CD4-positive, alpha-beta T cell treated with Interleukin-2 at 100 ng/mL for 4 hours (primary cell): Measurements from ENCODE around the gene APC2.
A peak's percentile ranks its signal among the peaks of the same experiment; 100 is the strongest.
"Not testable (repeated sequence)": the region's sequence is repeated elsewhere in the genome, so short reads cannot be mapped to it uniquely, and the experiment has no call there.

Source experiments
- DNase-seq: peaks from one replicate; pipeline ENCODE4 v3.0.0-alpha.2; 2020; ENCODE audit warnings: low spot score

The APC2 gene

DNA sequence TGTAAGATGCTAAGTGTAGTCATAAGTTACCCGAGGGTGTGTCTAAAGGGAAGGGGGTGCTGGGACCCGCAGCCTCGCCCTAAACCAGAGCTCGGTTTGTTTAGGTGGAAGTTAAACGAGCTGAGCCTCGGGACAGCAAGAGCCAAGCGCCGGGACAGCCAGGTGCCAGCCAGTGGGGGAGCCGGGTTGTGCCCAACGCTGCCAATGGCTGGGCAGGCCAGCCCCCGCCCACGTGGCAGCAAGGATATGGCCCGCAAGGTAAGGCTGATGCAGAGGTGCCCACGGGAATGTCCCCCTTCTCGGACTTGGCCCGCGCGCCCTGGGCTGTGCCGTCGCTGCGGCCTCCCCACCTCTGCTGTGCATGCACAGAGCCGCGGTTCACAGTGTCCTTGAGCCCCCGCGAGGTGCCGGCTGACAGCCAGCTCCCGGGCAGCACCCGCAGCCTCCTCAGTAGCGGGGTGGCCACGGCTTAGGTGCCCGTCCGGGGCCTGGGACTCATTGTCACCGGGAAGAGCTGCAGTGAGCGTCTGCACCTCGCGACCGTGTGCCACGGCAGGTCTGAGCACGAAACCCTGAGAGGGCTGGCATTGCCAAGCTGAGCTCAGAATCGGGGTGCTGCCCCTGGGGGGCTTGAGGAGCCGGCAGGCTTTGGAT, 21.1 kb upstream of the APC2 start:
- DNase-seq, result no peak

- no peak for DNase-seq
Measured at GRCh38 chr19:1429750-1430149, 20.2 kb upstream of the APC2 start.

DNA sequence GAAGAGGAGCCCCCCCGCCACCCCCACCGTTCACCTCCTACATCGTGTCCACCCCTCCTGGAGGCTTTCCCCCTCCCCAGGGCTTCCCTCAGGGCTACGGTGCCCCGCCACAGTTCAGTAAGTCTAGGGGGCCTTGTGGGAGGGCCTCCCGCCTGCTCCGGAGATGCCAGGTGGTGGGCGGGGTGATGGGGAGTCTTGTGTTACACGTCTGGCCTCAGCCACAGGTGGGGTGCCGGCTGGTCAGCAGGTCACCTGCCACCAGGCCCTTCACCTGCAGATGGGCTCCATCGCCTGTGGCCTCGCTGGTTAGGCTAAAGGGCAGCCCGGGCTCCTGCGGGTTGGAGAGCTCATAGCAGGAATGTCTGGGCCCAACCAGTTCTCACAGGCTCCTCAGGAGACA, 19.7 kb upstream of the APC2 start:
- DNase-seq, result no peak

DNA sequence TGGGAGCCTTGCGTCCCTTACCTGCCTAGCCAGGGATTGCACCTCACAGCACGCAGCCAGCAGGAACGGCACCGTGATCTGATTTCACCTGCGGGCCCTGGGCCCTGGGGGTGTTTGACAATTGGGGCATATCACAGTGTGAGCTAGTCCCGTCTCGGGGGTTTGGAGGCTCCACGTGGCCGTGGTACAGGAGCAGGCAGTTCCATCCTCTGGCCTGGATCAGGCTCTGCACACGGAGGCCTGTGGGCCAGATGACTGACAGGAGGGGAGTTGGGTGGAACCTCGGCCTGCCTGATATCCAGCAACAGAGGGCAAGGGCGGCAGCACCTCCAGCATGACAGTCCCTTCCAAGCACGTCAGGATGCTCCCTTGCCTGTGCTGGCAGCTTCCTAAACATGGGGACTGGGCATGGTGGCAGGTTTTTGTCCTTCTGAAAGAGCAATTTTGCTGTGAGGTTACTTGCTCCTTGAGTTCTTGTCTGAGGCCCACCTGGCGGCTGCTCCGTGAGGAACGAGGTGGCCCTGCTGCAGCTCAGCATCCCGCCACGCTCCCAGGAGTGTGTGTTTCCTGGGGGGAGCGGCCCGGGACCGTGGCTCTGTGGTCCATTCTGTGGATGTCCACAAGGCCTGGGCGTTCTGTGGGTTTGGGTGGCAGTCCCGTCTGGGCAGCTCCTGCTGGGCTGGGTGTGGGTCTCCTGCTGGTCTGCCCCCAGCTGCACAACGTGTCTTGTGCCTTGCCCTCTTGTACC, 18.0 kb upstream of the APC2 start:
- no peak for DNase-seq

- no peak for DNase-seq
Measured at GRCh38 chr19:1432507-1432887, 17.4 kb upstream of the APC2 start.

DNA sequence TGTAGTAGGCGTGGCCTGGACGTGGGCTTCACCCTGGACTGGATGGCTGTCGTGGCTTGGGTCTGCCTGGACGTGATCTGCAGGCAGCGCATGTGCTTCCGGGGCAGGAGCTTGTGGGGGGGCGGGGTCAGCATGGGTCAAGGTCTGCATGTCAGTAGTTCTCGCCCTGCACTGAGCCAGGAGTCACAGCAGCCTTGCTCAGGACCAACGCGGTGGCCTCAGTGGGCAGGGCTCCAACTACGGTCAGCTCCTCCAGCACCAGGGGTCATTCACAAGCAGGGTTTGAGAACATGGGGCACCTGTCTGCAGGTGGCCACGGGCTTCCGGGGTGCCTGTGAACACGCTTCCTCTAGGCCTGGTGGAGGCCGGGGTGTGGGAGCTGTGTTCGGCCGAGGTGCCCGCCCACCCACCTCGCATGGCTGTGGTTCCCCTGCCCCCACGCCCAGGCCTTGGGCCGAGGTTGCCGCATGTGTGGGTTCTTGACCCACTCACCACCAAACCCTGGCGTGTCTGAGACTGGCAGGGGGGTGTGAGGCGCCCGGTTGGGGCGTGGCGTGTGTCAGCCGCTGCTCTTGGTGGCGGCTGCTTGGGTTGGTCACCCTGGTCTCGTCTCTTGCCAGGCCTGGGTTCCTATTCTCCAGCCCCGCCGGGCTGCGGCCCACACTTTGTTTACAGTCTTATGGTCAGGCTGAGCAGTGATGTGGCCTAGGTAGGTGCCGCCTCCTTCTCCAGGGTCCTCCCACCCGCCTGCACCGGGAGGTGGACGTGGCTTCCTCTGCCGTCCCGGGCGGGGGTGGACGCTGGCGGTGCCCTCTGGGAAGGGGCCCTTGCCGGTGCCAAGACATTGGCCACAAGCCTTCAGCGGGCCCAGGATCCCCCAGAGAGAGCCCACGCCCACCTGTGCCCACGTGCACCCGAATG, 16.5 kb upstream of the APC2 start:
- DNase-seq, result no peak

DNA sequence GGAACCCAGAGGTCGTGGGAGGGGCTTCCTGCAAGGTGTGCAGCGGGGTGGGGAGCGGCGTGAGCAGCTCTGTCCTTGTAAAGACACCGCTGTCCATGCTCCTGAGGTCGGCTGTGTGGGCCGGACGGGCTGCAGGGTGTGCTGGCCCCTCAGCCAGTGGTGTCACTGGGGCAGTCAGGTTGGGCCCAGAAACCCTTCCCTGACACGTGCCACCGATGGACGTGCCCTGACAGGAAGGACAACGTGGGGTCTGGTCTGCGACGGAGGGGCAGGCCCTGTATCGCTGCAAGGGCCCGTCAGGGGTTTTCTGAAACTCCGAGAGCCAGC, 15.9 kb upstream of the APC2 start:
- DNase-seq, result no peak

- no peak for DNase-seq
Measured at GRCh38 chr19:1434577-1435060, 15.3 kb upstream of the APC2 start.

DNA sequence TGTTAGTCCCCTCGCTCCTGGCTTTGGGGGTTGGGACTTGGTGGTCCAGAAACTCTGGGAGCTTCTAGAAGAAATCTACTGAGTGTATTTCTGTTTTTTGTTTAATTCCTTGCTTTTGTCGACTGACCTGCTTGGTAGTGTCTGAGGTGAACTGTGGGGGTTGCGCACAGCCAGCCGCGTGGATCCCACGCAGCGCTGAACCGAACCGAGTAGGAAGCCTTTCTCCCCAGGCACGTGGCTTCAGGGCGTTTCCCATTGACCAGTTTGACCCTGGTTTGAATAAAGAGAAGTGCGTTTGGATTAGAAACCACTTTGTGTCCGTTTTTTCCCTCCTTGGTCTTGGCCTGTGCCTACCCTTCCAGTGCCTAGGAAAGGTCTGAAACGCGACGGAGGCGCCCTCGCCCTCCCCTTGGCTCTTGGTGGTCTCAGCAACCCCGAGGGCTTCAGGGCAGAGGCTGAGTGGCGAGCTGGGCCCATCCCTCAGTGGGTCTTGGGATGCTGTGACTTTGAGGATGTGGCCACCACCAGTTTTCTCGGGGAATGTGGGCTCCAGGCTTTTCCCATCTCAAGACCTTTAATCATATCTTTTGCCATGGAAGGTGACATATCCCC, 14.4 kb upstream of the APC2 start:
- DNase-seq, result no peak

DNA sequence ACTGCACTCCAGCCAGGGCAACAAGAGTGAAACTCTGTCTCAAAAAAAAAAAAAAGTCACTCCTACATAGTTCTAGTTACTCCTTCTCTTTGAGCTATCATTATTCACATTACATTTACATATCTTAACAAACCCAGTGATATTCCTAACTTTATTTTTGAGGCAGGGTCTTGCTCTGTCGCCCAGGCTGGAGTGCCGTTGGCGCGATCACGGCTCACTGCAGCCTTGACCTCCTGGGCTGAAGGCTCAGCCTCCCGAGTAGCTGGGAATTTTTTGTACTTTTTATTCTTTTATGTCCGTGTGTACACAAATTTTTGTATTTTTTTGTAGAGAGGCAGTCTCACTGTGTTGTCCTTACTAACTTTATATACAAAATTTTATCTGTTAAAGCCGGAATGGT, 12.3 kb upstream of the APC2 start:
- DNase-seq, result no peak

DNA sequence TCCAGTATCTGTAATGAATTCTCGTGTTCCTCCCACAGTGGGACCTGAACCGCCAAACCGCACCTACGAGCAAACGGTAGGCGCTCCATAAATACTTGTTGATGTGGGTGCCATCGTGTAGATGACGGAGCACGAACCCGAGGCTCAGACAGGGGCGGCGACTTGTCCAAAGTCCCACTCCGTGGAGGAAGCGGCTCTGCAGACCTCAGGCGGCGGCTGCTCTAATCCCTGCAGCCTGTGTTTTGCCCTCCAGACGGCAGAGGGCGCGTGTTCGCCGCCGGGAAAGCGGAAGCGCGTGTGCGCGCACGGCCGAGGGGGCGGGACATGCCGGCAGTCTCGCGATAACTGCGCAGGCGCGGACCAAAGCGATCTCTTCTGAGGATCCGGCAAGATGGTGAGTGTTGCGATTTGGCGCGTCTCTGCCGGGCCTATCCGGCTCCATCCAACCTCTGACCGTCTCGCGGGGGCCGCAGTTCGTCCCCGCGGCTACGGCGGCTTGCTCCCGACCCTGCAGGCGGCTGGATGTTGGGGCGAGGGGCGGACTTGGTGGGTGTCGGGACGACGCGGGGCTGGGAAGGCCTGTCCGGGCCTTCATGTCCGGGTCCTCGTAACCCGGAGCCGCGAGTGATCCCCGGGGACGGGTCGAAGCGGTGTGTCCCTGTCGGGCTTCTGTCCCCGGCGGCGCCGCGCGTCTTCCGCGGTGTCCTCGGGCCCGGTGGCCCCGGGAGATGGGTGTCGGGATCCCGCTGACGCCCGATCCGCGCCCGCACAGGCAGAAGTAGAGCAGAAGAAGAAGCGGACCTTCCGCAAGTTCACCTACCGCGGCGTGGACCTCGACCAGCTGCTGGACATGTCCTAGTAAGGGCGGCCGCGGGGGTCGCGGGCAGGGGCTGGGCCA, 11.6 kb upstream of the APC2 start, which contains the start of gene RPS15:
TSS of gene RPS15 (plus strand) at position 362 of the 898 bp plus-strand sequence. CDS start at position 392, 30 bp downstream.
- DNase-seq, result peak; percentile 96

GRCh38 chr19:1438933-1439354, 11.0 kb upstream of the APC2 start:
- no peak for DNase-seq

DNA sequence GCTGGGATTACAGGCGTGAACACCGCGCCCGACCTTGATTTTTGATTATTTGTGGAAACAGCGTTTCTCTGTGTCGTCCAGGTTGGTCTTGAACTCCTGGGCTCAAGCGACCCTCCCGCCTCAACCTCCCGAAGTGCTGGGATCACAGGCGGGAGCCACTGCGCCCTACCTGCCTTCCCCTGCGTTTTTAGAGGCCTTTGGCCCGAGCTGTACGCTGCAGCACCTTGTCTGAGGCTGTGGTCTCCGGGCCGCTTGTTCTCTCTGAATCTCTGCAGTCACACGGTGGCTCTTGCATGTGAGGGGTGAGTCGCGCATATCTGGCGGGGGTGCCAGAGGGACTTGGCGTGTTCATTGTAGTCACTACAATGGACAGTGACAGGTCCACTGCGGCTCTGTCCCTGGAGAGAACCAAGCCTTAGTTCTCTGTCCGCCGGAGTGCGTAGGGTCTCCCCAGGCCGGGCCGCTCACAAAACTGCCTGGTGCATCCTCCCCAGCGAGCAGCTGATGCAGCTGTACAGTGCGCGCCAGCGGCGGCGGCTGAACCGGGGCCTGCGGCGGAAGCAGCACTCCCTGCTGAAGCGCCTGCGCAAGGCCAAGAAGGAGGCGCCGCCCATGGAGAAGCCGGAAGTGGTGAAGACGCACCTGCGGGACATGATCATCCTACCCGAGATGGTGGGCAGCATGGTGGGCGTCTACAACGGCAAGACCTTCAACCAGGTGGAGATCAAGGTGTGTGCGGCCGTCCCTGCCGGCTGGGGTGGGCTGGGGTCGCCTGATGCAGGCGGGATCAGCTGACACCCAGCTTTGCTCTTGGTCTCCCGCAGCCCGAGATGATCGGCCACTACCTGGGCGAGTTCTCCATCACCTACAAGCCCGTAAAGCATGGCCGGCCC, 10.2 kb upstream of the APC2 start:
- DNase-seq, result not testable (repeated sequence)

DNA sequence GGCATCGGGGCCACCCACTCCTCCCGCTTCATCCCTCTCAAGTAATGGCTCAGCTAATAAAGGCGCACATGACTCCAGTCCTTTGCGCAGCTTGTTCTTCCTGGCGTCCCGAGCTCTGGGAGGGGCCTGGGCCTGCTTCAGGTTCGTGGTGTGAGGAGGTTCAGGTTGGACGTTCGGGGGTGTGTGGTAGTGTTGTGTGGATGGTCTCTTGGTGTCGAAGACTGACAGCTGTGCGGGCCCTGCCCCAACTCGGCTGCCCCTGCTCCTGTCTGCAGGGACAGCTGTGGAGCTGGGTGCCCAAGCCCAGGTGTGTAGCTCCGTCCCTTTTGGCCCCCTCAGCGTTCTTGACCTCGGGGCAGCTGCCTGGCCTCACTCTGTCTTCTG, 9.5 kb upstream of the APC2 start:
- no peak for DNase-seq

GRCh38 chr19:1441022-1441426, 8.9 kb upstream of the APC2 start:
- DNase-seq, result no peak

DNA sequence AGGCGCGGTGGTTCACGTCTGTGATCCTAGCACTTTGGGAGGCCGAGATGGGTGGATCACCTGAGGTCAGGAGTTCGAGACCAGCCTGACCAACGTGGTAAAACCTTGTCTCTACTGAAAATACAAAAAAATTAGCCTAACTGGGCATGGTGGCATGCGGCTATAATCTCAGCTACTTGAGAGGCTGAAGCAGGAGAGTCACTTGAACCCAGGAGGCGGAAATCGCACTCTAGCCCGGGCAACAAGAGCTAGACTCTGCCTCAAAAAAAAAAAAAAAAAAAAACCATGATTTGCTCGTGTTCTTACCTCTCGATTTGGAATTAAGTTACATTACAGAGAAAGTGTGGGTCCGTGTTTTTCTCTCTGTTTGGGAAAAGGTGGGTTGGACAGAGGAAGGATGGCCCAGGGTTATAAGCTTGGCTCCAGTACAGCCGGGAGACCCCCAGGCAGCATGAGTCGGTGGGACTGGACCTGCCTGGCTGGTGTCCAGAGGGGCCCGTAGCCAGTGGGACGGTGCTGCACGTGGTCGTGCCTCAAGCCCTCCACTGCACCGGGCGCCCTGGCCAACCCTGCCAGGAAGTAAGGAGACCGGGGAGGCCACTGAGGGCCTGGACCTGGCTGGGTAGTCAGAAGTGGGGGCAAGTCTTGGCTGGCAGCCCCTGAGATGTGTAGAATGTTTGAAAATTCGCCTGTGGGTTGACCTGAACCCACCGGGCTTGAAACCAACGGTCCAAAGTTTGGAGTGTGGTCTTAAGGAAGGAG, 8.1 kb upstream of the APC2 start:
- DNase-seq, result no peak

- DNase-seq, result peak; percentile 77
Measured at GRCh38 chr19:1445185-1445931, 4.6 kb upstream of the APC2 start.

DNA sequence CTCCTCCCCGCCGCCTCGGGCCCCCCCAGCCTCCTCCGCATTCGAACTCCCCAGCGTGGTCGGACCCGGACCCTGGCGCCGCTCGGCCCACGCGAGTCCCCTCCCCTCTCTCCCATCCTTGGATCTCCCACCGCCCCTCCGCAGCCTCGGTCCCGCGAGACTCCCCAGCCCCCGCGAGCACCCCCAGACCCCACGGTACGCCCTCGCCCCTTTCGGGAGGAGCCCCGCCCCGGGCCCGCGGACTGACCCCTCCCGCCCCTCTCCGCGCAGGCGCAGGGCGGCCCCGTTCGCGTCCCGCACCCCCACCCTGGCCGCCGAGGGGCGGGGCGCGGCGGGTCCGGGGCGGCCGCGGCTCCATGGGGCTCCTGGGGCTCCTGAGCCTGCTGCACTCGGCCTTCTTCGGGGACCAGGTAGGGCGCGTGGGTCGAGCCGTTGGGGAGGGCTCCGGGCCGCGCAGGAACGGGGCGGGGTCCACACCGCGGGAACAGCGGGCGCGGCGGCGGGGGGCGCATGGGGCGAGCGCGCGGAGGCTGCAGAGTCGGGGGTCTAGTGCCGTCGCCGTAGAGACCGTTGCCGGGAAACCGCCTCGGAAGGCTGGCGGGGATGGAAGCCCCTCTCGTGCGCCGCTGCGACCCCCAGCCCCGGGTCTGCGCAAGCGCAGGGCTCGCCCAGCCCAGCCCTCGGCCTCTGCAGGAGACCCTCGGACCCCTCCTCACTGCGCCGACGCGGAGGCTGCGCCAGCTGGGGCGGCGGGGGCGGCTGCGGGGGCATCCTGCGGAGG, 3.8 kb upstream of the APC2 start:
- DNase-seq, result no peak
